Measurements from ENCODE around the gene ZMYM3.

The ZMYM3 gene

GRCh38 chrX:71199252-71200008, 54.5 kb downstream of the ZMYM3 start:
- DNase-seq = no peak

- DNase-seq = no peak
These were observed 55.9 kb downstream of the ZMYM3 start for GRCh38 chrX:71198066-71198465.

GRCh38 chrX:71195964-71196649, 57.8 kb downstream of the ZMYM3 start:
- DNase-seq = no peak

- DNase-seq = no peak
These were observed 62.7 kb downstream of the ZMYM3 start for GRCh38 chrX:71191248-71191647.
